ENCODE results near the gene FREM1. TPM values are rescaled to one million over a fixed set of nuclear protein-coding genes. Genes with fewer than 3 reads are reported as not detected.
A peak's percentile ranks its signal among the peaks of the same experiment; 100 is the strongest.

The FREM1 gene
- total RNA-seq, 2 experiments from 2014 or later = not detected

DNA sequence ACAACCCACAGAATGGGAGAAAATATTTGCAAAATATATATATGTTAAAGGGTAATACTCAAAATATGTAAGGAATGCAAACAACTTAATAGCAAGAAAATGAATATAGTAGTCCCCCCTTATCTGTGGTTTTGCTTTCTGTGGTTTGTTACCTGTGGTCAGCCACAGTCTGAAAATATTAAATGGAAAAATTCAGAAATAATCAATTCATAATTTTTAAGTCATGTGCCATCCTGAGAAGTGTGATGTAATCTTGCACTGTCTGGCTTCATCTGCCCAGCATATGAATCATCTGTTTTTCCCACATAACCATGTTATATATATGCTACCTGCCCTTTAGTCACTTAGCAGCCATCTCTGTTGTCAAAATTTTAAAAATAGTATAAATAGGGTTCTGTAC is 199.4 kb downstream of the FREM1 start:
- Mint-ChIP-seq H3K9me3 (peaks cover 14% of the 10 kb centered on the region), H3K4me3 (no peak overlapping the region), H3K4me1 (no peaks in the 10 kb centered on the region), H3K36me3 (ENCODE audit: low read depth) (no peaks in the 10 kb centered on the region), H3K27me3 (peaks cover 21% of the 10 kb centered on the region), H3K27ac (no peak overlapping the region)
- POLR2A ChIA-PET = no interaction called here
- no peak for DNase-seq
- CTCF ChIA-PET = no interaction called here

DNA sequence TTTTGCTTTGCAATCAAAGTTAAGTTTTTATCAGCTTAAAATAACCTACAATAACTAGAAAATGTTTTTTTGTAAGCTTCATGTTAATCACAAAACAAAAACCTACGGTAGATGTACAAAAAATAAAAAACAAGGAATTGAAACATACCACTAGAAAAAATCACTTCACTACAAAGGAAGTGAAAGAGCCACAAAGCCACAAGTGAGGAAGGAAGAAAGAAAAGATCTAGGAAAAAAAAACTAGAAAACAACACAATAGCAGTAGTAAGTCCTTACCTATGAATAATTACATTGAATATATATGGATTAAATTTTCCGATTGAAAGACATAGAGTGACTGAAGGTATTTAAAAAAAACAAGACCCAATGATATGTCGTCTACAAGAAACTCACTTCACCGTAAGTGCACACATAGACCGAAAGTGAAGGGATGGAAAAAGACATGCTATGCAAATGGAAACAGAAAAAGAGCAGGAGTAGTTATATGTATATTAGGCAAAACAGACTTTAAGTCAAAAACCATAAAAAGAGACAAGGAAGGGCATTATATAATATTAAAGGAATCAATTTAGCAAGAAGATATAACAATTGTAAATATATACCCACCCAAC is 203.6 kb downstream of the FREM1 start:
- H3K9me3 Mint-ChIP-seq = peaks cover 25% of the 10 kb centered on the region
- H3K36me3 Mint-ChIP-seq (ENCODE audit: low read depth) = peaks cover 2% of the 10 kb centered on the region
- no peak for DNase-seq
- no peak overlapping the region for H3K27ac Mint-ChIP-seq
- H3K4me3 Mint-ChIP-seq = no peak overlapping the region
- POLR2A ChIA-PET = no interaction called here
- H3K4me1 Mint-ChIP-seq = no peaks in the 10 kb centered on the region
- CTCF ChIA-PET = interaction anchor here (1.2 kb wide), 1 partner anchor 15 kb away, joined by 3 read pairs; the partner anchor contains the start of gene CER1
- peaks cover 22% of the 10 kb centered on the region for H3K27me3 Mint-ChIP-seq

DNA sequence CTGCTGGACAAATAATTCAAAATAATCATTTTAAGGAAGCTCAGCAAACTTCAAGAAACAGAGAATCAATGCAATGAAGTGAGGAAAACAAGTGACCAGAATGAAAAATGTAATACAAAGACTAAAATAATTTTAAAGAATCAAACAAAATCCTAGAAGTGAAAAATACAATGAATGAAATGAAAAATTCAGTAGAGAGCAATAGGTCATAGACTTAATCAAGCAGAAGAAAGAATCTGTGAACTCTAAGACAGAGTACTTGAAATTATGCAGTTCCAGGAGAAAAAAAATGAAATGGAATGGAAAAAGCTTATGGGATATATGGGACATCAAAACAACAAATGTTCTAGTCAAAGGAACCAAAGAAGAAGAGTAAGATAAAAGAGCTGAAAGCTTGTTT is 205.1 kb downstream of the FREM1 start:
- no peak for DNase-seq
- H3K4me3 Mint-ChIP-seq = no peak overlapping the region
- no peak overlapping the region for H3K27ac Mint-ChIP-seq
- peaks cover 16% of the 10 kb centered on the region for H3K27me3 Mint-ChIP-seq
- H3K4me1 Mint-ChIP-seq = no peaks in the 10 kb centered on the region
- CTCF ChIA-PET = no interaction called here
- POLR2A ChIA-PET = no interaction called here
- peaks cover 25% of the 10 kb centered on the region for H3K9me3 Mint-ChIP-seq
- peaks cover 2% of the 10 kb centered on the region for H3K36me3 Mint-ChIP-seq (ENCODE audit: low read depth)

DNA sequence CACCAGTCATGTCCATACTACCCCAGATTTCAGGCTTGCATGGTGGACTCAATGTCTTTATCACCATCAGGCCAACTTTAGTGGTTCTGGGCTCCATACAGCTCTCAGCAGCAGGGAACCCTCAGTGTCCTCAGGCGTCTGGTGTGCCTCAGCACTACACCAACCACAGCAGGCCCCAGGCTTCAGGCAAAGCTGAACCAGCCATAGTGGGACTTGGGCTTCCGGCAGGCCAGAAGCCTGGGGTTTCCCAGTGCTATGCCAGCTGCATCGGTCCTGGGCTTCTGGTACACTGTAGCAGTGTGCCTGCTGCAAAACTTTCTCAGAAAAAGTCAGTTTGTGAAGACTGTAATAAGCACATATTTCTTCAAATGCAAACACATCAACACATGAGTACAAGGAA is 205.9 kb downstream of the FREM1 start:
- Mint-ChIP-seq H3K9me3 (peaks cover 23% of the 10 kb centered on the region), H3K36me3 (ENCODE audit: low read depth) (peaks cover 2% of the 10 kb centered on the region), H3K27me3 (peaks cover 11% of the 10 kb centered on the region), H3K4me3 (no peak overlapping the region), H3K27ac (no peak overlapping the region), H3K4me1 (no peaks in the 10 kb centered on the region)
- no peak for DNase-seq
- CTCF ChIA-PET = interaction anchor here (0.6 kb wide), 1 partner anchor 425 kb away, joined by 3 read pairs; no protein-coding TSS in a partner anchor
- POLR2A ChIA-PET = no interaction called here

DNA sequence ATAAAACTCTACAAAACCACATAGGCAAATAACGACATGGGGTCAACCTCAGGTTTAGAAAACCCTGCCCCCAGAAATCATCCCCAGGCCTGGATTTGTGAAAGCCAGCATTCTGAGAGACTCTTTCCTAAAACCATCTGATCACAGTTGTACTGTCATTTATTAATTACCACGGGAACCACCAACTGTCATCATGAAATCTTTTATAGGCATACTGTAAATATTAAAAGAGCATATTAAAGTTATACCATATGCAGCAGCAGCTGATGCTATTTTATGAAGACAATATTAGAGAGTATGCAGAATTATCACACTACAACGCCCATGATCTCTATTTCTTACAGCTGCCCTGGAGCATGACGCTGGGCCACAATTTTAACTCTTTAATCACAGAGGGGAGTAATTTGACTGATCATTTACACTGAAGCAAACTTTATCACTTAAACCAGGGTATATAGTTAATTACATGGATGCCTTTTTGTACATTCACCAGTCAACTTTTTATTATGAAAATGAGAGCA is 208.0 kb downstream of the FREM1 start:
- peaks cover 2% of the 10 kb centered on the region for H3K36me3 Mint-ChIP-seq (ENCODE audit: low read depth)
- no peaks in the 10 kb centered on the region for H3K4me1 Mint-ChIP-seq
- peaks cover 8% of the 10 kb centered on the region for H3K27me3 Mint-ChIP-seq
- no peak overlapping the region for H3K27ac Mint-ChIP-seq
- ChIA-PET POLR2A (no interaction called here), CTCF (no interaction called here)
- H3K4me3 Mint-ChIP-seq = no peak overlapping the region
- H3K9me3 Mint-ChIP-seq = peaks cover 22% of the 10 kb centered on the region
- no peak for DNase-seq

DNA sequence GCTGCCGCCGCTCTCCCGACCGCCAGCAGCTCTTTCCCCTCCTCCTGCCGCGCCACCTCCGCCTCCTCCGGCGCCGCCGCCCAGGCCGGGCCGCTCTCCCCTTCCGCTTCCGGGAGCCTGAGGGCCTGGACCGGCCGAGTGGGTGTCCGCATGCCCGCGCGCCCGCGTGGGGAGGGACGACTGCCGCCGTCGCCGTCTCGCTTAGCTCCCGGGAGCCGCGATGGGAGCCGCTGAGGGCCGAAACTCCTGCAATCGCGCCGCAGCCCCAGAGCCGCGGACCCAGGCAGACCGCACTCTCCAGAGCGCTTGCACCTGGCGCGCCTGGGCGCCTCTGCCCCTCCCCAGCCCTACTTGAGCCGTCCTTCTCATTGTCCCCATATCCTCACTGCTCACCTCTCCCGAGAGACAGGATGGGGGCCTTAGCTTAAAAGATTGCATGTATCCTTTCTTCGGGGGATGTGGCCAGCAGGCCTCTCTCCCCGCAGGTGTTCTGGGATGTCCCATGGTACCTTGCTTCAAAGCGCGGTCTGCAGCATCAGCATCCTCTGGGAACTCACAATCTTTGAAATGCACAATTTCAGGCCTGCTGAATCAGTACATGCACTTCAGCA is 216.9 kb downstream of the FREM1 start, which contains the start of gene ZDHHC21:
TSS of gene ZDHHC21 (minus strand) at position 182 of the 611 bp plus-strand sequence. CDS start 19,092 bp downstream, outside the sequence.
- CTCF ChIA-PET = interaction anchor here (0.6 kb wide), 1 partner anchor 358 kb away, joined by 3 read pairs; no protein-coding TSS in a partner anchor
- H3K4me1 Mint-ChIP-seq = peaks cover 31% of the 10 kb centered on the region
- no peaks in the 10 kb centered on the region for H3K9me3 Mint-ChIP-seq
- H3K36me3 Mint-ChIP-seq (ENCODE audit: low read depth) = peaks cover 10% of the 10 kb centered on the region
- H3K4me3 Mint-ChIP-seq = peak within 1 kb of the TSS; percentile 89
- POLR2A ChIA-PET = no interaction called here
- H3K27ac Mint-ChIP-seq = peak within 1 kb of the TSS; percentile 92
- peak; percentile 53 for DNase-seq
- H3K27me3 Mint-ChIP-seq = peaks cover 12% of the 10 kb centered on the region

DNA sequence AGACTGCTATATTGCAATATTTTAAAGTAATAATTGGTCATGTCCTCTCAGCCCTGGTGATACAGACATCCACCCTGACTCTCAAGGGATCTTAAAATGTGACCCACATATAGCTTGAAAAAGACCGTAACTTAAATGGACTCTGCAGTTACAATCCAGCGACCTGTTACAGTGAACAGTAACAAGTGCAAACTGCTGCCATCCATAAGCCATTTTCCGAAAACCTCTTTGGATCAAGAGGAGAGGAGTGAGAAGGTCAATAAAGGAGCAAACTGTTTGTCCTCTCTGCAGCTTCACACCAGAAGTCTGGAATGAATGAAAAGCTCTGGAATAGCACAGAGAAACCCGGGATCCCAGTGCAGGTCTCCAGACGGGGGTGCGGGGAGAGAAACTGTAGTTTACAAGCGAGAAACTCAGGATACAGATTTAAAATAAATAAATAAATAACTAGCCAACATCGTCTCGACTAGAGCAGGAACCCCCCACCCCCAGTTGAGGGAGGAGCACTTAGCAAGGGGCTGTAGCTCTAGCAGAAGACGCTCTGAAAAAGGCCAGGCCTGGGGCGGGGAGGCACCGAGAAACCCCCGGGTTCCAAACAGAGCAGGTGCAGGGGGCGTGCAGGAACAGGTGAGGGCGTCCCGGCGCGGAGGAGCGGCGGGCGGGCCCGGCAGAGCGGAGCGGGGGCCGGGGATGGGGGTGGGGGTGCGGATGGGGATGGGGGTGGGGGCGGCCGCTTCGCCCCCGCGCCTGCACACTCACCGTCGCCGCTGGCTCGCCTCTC is 217.6 kb downstream of the FREM1 start:
- no peaks in the 10 kb centered on the region for H3K9me3 Mint-ChIP-seq
- H3K27ac Mint-ChIP-seq = peak overlapping the region; percentile 92
- peak; percentile 34 for DNase-seq
- peaks cover 10% of the 10 kb centered on the region for H3K36me3 Mint-ChIP-seq (ENCODE audit: low read depth)
- H3K27me3 Mint-ChIP-seq = peaks cover 9% of the 10 kb centered on the region
- H3K4me3 Mint-ChIP-seq = peak overlapping the region; percentile 89
- ChIA-PET CTCF (no interaction called here), POLR2A (no interaction called here)
- peaks cover 31% of the 10 kb centered on the region for H3K4me1 Mint-ChIP-seq

DNA sequence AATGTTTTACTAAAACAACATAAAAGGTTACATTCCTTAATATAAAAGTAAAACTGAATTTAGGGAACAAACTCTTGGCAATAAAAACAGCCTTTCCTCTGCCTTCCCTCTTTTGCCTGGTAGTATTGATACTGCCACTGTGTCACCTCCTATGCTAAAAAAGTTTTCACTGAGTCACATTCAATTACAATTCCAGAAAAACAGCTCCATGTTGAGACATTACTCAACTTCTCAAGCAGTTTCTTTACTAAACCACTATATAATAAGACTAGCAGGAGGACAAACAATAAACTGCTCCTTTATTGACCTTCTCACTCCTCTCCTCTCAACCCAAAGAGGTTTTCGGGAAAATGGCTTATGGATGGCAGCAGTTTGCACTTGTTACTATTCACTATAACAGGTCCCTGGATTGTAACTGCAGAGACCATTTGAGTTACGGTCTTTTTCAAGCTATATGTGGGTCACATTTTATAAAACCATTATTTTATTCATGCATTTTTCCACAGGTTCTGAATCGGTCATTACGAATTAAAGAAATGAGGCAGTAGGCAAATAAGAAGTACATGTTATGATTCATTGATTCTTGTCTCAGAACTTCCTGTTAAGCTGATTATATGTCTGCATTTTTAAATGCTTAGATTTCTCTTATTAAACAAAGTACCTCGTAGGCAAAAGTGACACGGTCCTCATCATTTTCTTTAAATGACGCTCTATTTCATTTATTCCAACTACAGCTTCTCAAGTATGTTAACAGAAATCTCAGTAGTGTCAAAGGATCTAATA is 219.1 kb downstream of the FREM1 start:
- POLR2A ChIA-PET = no interaction called here
- CTCF ChIA-PET = interaction anchor here (1.2 kb wide), 1 partner anchor 13 kb away, joined by 3 read pairs; no protein-coding TSS in a partner anchor
- H3K27ac Mint-ChIP-seq = no peak overlapping the region
- peaks cover 31% of the 10 kb centered on the region for H3K4me1 Mint-ChIP-seq
- no peak overlapping the region for H3K4me3 Mint-ChIP-seq
- peaks cover 10% of the 10 kb centered on the region for H3K36me3 Mint-ChIP-seq (ENCODE audit: low read depth)
- no peak for DNase-seq
- no peaks in the 10 kb centered on the region for H3K9me3 Mint-ChIP-seq
- H3K27me3 Mint-ChIP-seq = no peaks in the 10 kb centered on the region

DNA sequence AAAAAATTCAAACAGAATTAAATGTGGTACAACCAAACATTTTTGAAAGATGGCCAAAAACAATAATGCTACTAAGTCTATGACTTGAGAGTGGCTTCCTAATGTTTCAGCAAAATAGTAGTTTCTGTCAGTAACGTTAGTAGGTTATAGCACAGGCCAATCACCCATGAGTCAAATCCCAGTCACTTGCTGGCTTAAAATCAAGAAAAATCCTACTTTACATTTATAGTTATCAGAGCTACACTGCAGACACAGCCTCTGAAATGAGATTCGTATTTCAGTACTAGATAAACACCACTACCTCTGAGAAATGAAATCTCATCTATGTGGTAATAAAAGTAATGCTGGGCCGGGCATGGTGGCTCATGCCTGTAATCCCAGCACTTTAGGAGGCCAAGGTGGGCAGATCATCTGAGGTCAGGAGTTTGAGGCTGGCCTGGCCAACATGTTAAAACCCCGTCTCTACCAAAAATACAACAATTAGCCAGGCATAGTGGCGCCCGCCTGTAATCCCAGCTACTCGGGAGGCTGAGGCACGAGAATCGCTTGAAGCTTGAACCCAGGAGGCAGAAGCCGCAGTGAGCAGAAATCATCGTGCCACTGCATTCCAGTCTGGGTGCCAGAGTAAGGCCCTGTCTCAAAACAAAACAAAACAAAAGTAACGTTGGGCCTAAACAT is 223.0 kb downstream of the FREM1 start:
- POLR2A ChIA-PET = no interaction called here
- peaks cover 3% of the 10 kb centered on the region for H3K9me3 Mint-ChIP-seq
- no peak overlapping the region for H3K4me3 Mint-ChIP-seq
- CTCF ChIA-PET = interaction anchor here (0.8 kb wide), 1 partner anchor 131 kb away, joined by 4 read pairs; no protein-coding TSS in a partner anchor
- H3K27me3 Mint-ChIP-seq = no peaks in the 10 kb centered on the region
- no peak for DNase-seq
- H3K27ac Mint-ChIP-seq = no peak overlapping the region
- peaks cover 28% of the 10 kb centered on the region for H3K36me3 Mint-ChIP-seq (ENCODE audit: low read depth)
- peaks cover 22% of the 10 kb centered on the region for H3K4me1 Mint-ChIP-seq

DNA sequence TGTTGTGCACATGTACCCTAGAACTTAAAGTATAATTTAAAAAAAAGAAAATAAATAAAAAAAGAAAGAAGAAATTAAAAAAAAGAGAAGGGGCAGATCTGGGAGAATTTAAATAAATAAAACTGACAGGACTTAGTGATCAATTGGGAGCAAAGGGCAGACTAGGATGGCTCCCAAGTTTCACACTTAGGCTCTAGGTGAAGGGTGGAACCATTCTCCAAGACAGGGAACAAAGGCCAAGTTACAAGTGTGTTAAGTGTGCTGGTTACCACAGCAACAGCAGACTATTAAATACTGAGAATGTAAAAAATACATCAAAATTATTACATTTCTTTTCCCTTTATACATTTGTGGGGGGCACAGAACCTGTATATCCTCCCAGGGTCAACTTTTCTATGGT is 224.1 kb downstream of the FREM1 start:
- ChIA-PET CTCF (no interaction called here), POLR2A (no interaction called here)
- no peak overlapping the region for H3K4me3 Mint-ChIP-seq
- peaks cover 31% of the 10 kb centered on the region for H3K36me3 Mint-ChIP-seq (ENCODE audit: low read depth)
- H3K27me3 Mint-ChIP-seq = no peaks in the 10 kb centered on the region
- H3K27ac Mint-ChIP-seq = no peak overlapping the region
- peaks cover 13% of the 10 kb centered on the region for H3K4me1 Mint-ChIP-seq
- peaks cover 3% of the 10 kb centered on the region for H3K9me3 Mint-ChIP-seq
- DNase-seq = no peak

All from activated CD4-positive, alpha-beta T cell treated with anti-CD3 and anti-CD28 coated beads, Interleukin-2, amount 10 ng/mL, durations not matched to agents 7 days and 5 days (primary cell).